GM21717 (cell line): ENCODE data around the gene YWHAG.
"Not testable (repeated sequence)": the region's sequence is repeated elsewhere in the genome, so short reads cannot be mapped to it uniquely, and the experiment has no call there.

Experiments
- ATAC-seq: cut with Tn5 transposase; IDR thresholded peaks from one replicate; pipeline ENCODE4 v1.9.1; 2021; ENCODE audit warnings: mild to moderate bottlenecking, moderate library complexity; ENCODE audit not compliant: unreplicated experiment

The YWHAG gene

DNA sequence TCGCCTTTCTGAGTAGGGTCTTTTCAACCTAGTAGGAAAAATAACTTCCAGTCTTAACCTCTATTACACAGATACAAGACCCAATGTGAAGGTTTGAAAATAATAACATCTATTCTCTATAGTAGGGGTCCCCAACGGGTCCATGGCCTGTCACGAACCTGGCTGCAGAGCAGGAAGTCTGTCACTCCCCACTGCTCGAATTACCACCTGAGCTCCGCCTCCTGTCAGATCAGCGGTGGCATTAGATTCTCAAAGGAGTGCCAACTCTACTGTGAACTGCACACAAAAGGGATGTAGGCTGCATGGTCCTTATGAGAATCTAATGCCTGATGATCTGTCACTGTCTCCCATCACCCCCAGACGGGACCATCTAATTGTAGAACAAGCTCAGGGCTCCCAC is 7.4 kb downstream of the YWHAG start:
- ATAC-seq: no peak

DNA sequence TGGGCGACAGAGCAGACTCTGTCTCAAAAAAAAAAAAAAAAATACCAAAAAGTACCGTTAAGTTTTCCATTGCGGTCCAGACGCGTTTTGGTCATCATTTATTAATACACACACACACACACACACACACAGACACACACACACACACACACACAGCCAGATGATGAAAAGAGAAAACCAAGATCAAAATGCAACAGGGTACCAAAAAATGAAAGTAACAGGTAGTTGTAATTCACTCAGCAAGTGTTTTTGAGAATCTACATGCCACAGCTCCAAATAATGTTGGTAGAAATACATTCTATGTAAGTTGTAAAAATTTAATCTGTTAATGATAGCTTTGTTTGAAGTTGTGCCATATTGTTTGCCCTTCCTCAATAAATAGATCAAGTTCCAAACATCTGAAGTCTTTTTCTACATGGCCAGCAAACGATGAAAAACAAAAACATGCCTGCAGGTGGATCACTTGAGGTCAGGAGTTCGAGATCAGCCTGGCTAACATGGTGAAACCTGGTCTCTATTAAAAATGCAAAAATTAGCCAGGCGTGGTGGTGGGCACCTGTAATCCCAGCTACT is 9.4 kb downstream of the YWHAG start:
- ATAC-seq: no peak

DNA sequence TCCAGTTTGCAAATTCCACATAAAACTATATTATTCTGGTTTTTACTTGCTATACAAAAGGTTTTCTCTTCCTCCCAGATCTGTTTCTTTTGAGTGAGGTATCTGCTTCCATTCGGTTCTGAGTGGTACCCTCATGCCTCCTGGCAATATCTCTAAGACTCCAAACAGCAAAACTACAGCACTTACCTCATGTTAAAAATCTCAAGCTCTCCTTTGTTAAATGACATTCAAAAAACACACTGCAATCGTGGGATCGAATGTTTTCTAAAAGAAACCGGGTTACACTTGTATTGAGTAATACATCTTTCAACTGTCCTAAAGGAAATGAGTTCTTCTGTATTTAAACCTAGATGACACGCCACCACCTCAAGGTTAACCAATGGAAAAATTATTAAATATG is 11.1 kb downstream of the YWHAG start:
- no peak for ATAC-seq

DNA sequence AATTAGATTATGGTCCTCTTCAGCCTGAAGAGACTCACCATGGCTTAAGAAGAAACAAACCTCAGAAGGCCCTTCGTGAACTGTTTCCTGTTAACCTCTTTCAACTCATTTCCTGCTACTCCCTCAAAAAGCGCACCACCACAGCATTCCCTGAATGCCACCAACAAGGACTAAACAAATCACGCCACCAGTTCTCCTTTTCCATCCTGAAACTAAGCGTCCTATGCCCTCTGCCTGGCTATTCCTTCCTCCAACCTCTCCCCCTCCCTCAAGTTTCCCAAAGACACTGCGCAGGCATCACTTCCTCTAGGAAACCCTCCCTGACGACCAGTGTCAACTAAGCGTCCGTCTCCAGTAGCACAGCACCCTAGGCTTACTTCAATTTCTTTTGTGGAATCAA is 12.0 kb downstream of the YWHAG start:
- no peak for ATAC-seq

DNA sequence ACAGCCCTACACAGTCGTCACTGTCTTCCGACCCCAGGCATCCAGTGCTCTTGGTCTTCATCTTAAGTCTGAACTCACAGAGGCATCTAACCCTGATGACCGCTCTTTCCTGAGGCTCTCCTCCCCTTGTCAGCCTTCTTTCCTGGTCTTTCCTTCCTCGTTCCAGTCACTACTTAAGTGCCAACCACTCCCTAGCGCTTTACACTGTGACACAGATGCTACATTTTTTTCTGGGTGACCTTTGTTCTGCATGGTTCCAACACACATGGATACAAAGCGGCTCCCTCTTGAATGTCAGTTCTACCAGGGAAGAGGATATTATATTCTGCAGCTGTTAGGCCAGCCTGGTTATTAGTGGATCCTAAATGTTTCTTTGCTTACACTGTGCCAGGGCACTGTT is 12.7 kb downstream of the YWHAG start:
- ATAC-seq: no peak

DNA sequence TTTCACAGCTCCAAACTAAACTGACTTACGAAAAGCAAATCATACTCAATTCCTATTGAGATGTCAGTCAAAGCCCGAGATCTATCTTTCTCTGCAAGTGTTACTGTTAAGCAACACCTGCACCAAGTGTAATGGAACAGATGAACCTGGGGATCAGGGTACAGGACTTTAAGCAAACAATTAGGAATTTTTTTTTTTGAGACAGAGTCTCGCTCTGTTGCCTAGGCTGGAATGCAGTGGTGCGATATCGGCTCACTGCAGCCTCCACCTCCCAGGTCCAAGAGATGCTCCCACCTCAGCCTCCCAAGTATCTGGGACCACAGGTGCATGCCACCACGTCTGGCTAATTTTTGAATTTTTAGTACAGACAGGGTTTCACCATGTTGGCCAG is 14.9 kb downstream of the YWHAG start:
- ATAC-seq: no peak

DNA sequence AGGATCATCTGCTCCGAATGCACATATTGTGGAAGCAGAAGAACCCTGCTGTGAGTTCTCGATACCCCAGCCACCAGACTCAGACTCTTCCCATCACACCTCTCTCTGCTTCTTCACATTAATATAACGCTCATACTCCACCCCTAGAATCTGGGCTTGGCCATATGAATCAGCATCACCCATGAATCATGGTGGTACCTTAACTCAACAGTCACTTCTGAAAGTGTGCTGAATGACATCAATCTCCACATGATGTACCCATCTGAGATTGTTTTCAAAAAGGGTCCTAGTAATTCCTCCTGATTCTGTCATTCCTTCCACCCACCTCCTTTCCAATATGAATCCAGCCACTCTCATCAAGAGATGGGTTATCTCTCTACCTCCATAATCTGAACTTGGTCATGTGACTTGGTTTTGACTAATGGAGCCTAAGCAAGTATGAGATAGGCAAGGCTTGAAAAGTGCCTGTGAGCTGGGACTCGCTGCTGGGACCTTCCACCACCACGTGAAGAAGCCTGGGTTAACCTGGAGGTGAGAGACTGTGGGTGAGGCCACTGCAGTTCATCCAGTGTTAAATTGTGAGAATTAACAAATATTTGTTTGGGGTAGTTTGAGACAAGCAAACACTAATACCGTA is 15.4 kb downstream of the YWHAG start:
- ATAC-seq: no peak

DNA sequence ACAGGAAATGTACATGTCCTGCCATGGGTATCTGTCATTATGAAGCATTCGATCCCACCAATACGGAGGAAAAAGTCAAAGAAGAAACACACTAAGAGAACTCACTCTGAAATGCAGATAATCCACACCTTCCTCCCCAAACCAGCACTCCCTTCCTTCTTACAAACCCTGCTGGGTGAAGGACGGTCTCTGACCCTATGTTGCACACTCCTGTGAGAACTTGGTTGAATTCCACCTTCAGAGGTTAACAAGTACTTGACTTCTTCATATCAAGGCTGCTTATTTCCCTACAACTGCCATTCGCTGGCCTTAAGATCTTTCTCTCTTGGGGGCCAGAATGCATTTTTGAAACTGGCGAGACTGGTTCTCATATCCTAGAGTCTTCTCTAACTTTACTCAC is 16.6 kb downstream of the YWHAG start:
- ATAC-seq: no peak

DNA sequence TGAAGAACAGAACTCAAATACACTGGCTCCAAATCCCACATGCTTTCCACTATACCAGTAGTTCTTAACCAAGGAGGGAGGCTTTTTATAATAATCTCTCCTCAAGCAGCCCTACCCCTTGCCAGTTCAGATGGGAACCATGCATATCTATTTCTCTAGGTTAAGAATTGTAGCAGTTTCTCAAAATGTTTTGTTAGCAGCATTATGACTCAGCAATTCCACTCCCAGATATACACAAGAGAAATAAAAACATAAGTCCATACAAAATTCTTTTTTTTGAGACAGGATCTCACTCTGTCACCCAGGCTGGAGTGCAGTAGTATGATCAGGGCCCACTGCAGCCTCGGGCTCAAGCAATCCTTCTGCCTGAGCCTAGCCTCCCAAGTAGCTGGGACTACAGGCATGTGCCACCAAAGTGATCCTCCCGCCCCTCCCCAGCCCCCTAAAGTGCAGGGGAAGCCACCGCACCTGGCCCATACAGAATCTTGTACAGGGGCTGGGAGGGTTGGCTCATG is 18.1 kb downstream of the YWHAG start:
- no peak for ATAC-seq

DNA sequence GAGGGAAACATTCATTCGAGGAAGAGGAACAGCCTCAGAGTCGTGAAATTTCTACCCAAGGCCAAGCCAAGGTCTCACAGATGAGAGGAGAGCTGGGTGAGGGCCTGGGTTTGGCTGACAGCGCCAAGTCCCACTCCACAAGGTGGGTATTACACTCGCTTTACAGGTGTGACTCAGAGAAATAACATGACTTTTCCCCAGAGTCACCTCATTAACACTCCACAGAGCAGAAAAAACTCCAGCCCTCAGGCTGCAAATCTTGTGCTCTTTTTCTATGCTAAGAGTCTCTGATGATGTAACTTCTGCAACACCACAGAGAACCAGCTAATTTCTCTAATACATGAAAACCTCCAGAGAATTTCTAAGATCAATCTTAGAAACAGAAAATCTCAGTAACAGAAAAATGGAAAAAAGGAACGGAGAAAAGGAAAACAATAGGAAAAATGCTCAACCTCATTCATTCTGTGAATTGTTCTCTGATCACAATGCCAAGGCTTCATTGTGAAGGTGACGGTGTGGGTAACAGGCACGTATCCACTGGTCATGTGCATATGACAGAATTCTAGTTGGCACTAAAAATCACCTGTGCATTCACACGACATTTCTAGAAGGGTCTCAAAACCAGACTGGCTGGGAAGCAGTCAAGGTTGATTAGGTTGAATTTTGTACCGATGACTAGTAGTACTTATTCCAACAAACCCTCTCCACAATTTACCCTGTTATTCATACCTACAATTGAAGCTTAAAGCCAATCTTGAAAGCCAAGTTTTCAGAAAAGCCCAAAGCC is 20.3 kb downstream of the YWHAG start:
- ATAC-seq: no peak

DNA sequence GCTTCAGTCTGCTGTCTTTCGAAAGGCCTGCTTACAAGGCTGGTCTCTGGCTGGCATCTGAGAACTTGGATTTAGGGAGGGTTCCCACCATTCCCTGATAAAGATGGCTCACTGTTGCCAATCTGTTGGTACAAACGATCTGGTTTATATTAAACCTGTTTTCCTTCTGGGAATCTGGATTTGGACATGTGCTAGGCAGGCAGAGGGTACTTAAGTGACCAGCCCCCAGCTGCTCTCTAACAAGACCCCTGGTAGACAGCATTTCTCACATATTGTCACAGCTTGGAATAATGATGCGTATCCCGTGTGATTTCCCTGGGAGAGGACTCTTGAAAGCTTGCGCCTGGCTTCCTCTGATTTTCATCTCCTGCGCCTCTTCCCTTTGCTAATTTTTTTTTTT is 21.6 kb downstream of the YWHAG start:
- ATAC-seq: no peak

DNA sequence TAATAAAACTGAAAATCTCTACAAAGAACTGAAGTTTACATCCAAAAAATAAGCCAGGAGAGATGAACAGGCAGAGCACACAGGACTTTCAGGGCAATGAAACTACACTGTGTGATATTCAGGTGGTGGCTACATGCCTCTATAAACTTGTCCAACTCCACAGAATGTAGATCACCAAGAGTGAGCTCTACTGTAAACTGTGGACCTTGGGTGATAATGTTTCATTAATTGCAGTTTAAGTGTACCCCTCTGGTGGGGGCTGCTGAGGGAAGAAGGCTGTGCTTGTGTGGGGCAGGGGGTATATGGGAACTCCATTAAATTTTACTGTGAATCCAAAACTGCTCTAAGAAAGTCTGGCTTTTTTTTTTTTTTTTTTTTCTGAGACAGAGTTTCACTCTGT is 22.7 kb downstream of the YWHAG start:
- no peak for ATAC-seq

DNA sequence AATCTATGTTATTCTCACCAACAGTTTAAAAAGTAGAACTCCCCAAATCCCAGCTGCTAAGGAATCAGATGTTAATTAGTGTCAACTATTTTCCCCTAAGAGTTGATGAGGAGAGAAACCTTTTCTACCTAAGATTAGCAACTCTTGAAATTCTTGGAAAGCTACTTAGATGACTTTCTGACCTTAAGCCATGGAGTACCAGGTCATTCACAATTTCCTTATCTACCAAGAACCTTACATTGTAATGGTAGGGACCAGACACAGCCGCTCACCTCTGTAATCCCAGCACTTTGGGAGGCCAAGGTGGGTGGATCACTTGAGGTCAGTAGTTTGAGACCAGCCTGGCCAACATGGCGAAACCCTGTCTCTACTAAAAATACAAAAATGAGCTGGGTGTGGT is 23.4 kb downstream of the YWHAG start:
- not testable (repeated sequence) for ATAC-seq

DNA sequence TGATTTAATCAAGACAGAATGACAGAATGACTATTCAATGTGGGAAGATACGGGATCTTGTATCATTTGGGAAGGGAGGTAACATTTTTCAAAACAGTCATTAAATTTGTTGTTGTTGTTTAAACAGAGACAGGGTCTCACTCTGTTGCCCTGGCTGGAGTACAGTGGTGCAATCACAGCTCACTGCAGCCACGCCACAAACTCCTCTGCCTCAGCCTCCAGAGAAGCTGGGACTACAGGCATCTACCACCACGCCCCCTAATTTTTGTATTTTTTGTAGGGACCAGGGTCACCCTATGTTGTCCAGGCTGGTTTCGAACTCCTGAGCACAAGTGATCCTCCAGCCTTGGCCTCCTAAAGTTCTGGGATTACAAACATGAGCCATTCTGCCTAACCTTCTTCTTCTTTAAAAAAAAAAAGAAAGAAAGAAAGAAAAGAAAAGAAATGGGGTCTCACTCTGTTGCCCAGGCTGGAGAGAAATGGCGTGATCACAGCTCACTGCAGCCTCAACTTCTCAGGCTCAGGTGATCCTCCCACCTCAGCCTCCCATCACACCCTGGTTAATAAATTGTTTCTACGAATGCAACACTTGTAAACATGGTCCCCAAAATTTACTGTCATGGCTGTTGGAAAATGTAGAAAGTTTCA is 24.3 kb downstream of the YWHAG start:
- ATAC-seq: no peak

DNA sequence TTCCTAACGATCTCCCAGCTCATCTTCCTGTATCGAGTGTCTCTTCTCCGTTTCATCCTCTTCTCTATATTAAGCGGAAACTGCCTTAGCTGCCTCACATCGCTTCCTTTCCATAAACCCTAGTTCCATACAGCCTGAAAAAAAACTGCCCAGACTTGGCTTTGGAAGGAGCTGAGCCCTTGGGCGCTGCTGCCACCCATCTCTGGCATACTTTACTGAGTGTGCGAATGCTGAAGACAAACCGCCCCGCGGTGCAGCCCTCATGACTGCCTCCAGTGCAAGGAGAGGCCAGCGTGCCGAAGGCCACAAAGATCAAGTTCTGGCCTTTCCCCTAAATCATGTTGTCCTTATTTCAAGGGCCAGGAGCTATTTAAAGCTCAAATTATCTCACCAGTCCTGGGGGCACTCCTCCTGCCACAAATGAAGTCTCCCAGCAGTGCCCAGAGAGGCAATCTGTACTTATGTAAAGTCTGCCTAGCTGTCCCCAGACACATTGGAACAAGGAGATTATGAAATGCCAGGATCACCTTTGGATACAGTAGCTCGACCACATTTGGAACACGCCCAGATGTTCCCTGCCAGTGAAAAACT is 25.2 kb downstream of the YWHAG start:
- no peak for ATAC-seq

DNA sequence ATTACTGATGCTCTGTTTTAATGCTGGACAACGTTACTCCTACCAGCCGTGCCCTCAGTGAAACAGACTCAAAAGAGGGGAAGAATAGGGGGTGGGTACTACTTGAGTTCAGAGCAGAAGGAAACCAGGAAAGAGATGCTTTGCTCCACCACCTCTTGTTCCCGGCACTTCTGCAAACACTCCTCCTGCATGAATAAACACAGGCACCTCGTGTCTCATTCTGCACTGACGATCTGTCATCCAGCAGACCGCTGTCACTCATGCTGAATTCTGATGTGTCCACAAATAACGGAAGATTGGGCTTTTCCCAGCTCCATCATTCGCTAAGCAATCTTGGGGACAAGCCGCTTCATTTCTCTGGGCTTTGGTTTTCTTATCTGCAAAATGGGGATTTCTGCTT is 26.7 kb downstream of the YWHAG start:
- ATAC-seq: no peak

DNA sequence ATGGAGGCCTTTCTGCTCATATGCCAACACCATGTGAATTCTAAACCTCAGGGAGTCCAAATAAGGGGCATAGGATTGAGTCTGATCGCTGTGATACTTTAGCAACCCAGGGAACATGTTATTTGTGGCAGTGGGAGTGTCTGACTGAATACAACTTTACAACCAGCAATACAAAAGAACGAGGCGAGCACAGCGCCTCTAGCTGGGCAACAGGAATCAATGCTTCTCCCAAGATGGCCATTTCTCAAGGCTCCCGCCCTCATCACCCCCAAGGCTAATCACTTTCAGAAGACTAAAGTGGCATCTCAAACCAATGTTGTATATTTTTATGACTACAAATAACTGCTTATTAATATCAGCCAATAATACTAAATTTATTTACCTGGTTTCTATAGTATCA is 28.1 kb downstream of the YWHAG start:
- ATAC-seq: no peak

DNA sequence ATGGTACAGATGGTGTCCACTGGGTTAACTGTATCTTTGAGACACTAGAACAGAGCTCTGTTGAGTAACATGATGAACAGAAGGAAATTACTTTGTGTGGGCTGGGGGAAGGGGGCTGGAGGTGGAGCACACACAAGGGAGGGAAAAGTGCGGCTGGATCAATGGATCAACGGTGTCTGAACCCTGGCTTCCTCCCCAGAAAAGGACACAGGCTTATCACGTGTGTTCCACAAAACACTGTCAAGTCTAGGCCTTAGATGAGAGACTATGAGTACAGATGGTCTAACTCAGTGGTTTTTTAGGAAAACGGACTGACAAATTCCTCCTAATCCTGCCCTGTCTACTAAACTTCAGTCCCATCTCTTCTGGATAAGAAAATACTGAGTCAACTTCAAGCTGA is 28.5 kb downstream of the YWHAG start:
- ATAC-seq: no peak

DNA sequence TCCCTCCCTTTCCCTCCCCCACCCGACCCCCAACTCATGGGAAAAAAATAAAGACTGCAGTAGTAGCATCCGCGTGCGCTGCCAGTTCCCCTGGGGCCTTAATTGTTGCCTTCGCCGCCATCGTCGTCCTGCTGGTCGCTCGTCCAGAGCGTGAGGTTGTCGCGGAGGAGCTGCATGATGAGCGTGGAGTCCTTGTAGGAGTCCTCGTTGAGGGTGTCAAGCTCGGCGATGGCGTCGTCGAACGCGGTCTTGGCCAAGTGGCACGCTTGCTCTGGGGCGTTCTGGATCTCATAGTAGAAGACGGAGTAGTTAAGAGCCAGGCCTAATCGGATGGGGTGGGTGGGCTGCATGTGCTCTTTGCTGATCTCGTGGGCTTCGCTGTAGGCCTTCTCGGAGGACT is 29.3 kb downstream of the YWHAG start:
- ATAC-seq: no peak

DNA sequence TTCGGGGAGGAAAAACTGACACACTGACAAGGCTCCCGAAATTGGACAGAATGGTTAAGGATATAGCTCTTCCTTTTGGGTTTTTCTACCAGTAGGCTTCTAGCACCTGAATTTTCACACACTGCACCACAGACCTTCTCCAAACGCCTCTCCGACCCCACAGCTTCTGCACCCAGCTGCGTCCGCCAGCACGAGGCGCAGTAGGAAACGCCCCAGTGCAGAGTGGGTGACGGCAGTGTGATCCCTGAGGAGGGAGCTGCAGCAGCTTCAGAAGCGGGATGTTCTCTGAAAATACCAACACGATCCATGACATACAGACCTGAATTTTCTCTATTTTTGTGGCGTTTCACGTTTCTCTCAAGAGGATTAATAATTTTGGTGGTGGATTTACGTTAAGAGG is 30.4 kb downstream of the YWHAG start:
- ATAC-seq: no peak

DNA sequence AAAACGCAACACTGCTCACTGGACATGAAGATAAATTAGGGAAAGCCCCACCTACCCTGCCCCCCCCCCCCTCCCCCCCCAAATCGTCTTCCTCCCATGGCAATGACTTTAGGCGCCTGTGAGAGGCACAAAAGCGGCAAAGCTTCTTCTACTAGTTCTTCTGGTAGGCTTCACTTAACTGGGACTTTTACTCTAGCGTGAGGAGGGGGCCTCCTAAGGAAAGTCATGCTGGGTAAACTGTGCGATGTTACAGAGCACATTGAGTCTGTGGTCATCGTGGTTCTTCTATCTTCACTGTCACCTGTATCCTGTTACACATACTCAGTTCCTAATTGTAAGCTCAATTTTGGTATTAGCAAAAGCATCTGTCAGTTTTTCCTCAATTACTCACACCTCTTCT is 31.2 kb downstream of the YWHAG start:
- ATAC-seq: no peak
